HG03342 (cell line): ENCODE data around the gene RAVER2.

Experiments
- ATAC-seq: cut with Tn5 transposase; IDR thresholded peaks from one replicate; pipeline ENCODE4 v1.9.1; 2021; ENCODE audit warnings: mild to moderate bottlenecking, moderate library complexity; ENCODE audit not compliant: unreplicated experiment

RAVER2 gene

GRCh38 chr1:64872067-64872466 lies 127.2 kb downstream of the RAVER2 start:
- no peak for ATAC-seq

- ATAC-seq: no peak
Measured at GRCh38 chr1:64873576-64873975, 128.7 kb downstream of the RAVER2 start.

- ATAC-seq: no peak
Measured at GRCh38 chr1:64874666-64875065, 129.8 kb downstream of the RAVER2 start.

GRCh38 chr1:64875101-64875500 lies 130.2 kb downstream of the RAVER2 start:
- ATAC-seq: no peak

GRCh38 chr1:64875606-64876005 lies 130.7 kb downstream of the RAVER2 start:
- no peak for ATAC-seq

- ATAC-seq: no peak
Measured at GRCh38 chr1:64877151-64877550, 132.3 kb downstream of the RAVER2 start.

GRCh38 chr1:64877598-64877997 lies 132.7 kb downstream of the RAVER2 start:
- no peak for ATAC-seq

- no peak for ATAC-seq
Measured at GRCh38 chr1:64878090-64878489, 133.2 kb downstream of the RAVER2 start.

GRCh38 chr1:64878931-64879611 lies 134.2 kb downstream of the RAVER2 start:
- ATAC-seq: no peak

- ATAC-seq: no peak
Measured at GRCh38 chr1:64880449-64880848, 135.6 kb downstream of the RAVER2 start.

GRCh38 chr1:64881281-64881680 lies 136.4 kb downstream of the RAVER2 start:
- no peak for ATAC-seq
